HCT116 (cell line): ENCODE results near the gene NMNAT3. TPM values are rescaled to one million over a fixed set of nuclear protein-coding genes. Genes with fewer than 3 reads are reported as not detected.

Experiments used
- ATAC-seq: fragments of 200-7000 bp; cut with Tn5 transposase; 2 replicates; pipeline ENCODE4 v1.9.1; 2020; ENCODE audit warnings: mild to moderate bottlenecking, moderate library complexity
- BruUV-seq: library from RNA; stranded (reverse); fragments of 400-500 nt; replicated peaks from 2 replicates; lab custom pipeline; 2021; lab: Mats Ljungman, UMichigan
- CTCF ChIA-PET: fragments of 300-600 bp; sonication (Branson Sonifier 250); formaldehyde crosslinking; loops from one replicate; lab custom pipeline; 2021; ENCODE audit warnings: antibody characterized with exemption; lab: Charles Lee
- POLR2A ChIA-PET: fragments of 300-600, 350-600 bp; sonication (Branson Sonifier 250); formaldehyde crosslinking; loops from one replicate; lab custom pipeline; 2021; ENCODE audit warnings: antibody characterized with exemption; lab: Charles Lee
- RAD21 ChIA-PET, 2 experiments: fragments of 300-600 bp; sonication (Branson Sonifier 250); formaldehyde crosslinking; loops; one replicate each; lab custom pipeline; 2023; ENCODE audit warnings: low total read pairs in 2 of 2; ENCODE audit not compliant: uncharacterized antibody in 2 of 2, unreplicated experiment in 2 of 2, low non-redundant PET in 1 of 2; lab: Charles Lee
- DNase-seq: peaks from one replicate; pipeline ENCODE4 v3.0.0-alpha.2; 2010; ENCODE audit warnings: low read depth, low spot score
- H2AFZ ChIP-seq: fragments of 200-600 bp; shearing (Covaris generic), sonication (generic); 2 replicates; pipeline ENCODE4 v1.6.1; 2017; ENCODE audit warnings: low read depth, mixed run types, mixed read lengths, antibody characterized with exemption, low read length; ENCODE audit not compliant: poor library complexity, severe bottlenecking
- H3K27ac ChIP-seq: 2 replicates; pipeline ENCODE4 v1.5.1; 2012; ENCODE audit warnings: low read depth, low read length
- H3K27me3 ChIP-seq: fragments of 200-600 bp; sonication (generic); 2 replicates; pipeline ENCODE4 v1.6.1; 2016; ENCODE audit warnings: mixed run types, low read length, mixed read lengths; ENCODE audit not compliant: insufficient read depth
- H3K36me3 ChIP-seq, 2 experiments: fragments of 200-500 bp in 1 of 2; fragments of 200-600 bp in 1 of 2; sonication (Bioruptor generic) in 1 of 2; sonication (generic) in 1 of 2; 2 replicates each; pipeline versions ENCODE4 v1.5.1 to v1.6.1; 2014 to 2016; ENCODE audit warnings: low read length in 2 of 2, inconsistent platforms in 1 of 2, mixed read lengths in 1 of 2, mixed run types in 1 of 2; ENCODE audit not compliant: insufficient read depth in 2 of 2, control insufficient read depth in 1 of 2
- H3K4me1 ChIP-seq, 2 experiments: fragments of 200-600 bp in 1 of 2; sonication (generic) in 1 of 2; 2 replicates each; pipeline versions ENCODE4 v1.5.1 to v1.6.1; 2012 to 2017; ENCODE audit warnings: low read length in 2 of 2, inconsistent platforms in 1 of 2, mild to moderate bottlenecking in 1 of 2, mixed read lengths in 1 of 2, mixed run types in 1 of 2, moderate library complexity in 1 of 2; ENCODE audit not compliant: insufficient read depth in 2 of 2, control insufficient read depth in 1 of 2
- H3K4me2 ChIP-seq: fragments of 200-600 bp; sonication (generic); 2 replicates; pipeline ENCODE4 v1.6.1; 2017; ENCODE audit warnings: mixed run types, low read length, mixed read lengths
- H3K4me3 ChIP-seq, 2 experiments: fragments of 200-600 bp in 1 of 2; sonication (generic) in 1 of 2; replicated peaks in 1 of 2; 2 replicates each; pipeline ENCODE4 v1.5.1; 2011 to 2016; ENCODE audit warnings: low read length in 2 of 2, control low read depth in 1 of 2, low read depth in 1 of 2, mild to moderate bottlenecking in 1 of 2, mixed read lengths in 1 of 2, mixed run types in 1 of 2
- H3K79me2 ChIP-seq: fragments of 200-600 bp; sonication (generic); 2 replicates; pipeline ENCODE4 v1.6.1; 2017; ENCODE audit warnings: mild to moderate bottlenecking, mixed run types, low read length, moderate library complexity, mixed read lengths; ENCODE audit not compliant: insufficient read depth
- H3K9ac ChIP-seq: fragments of 200-600 bp; sonication (generic); 2 replicates; pipeline ENCODE4 v1.6.1; 2016; ENCODE audit warnings: low read length, mixed read lengths
- H3K9me2 ChIP-seq: fragments of 200-600 bp; sonication (generic), shearing (Covaris generic); 2 replicates; pipeline ENCODE4 v1.6.1; 2017; ENCODE audit warnings: mixed run types, mild to moderate bottlenecking, moderate library complexity; ENCODE audit not compliant: insufficient read depth
- H3K9me3 ChIP-seq, 2 experiments: fragments of 200-500 bp in 1 of 2; fragments of 200-600 bp in 1 of 2; sonication (Bioruptor generic) in 1 of 2; sonication (generic) in 1 of 2; 2 replicates each; pipeline ENCODE4 v1.6.1; 2014 to 2017; ENCODE audit warnings: low read length in 2 of 2, mixed read lengths in 2 of 2, inconsistent platforms in 1 of 2, low read depth in 1 of 2, mild to moderate bottlenecking in 1 of 2, mixed run types in 1 of 2, moderate library complexity in 1 of 2; ENCODE audit not compliant: control insufficient read depth in 1 of 2, insufficient read depth in 1 of 2
- H4K20me1 ChIP-seq: fragments of 200-600 bp; sonication (generic), shearing (Covaris generic); 2 replicates; pipeline ENCODE4 v1.6.1; 2017; ENCODE audit warnings: mixed run types, mild to moderate bottlenecking, moderate library complexity; ENCODE audit not compliant: insufficient read depth
- CBX3 ChIP-seq: IDR thresholded peaks from 2 replicates; pipeline ENCODE4 v1.6.1; 2012; ENCODE audit warnings: low read depth
- EZH2 ChIP-seq: fragments of 200-600 bp; sonication (generic); IDR thresholded peaks from 2 replicates; pipeline ENCODE4 v1.6.1; 2017; ENCODE audit warnings: antibody characterized with exemption, mixed run types
- FOSL1 ChIP-seq: IDR thresholded peaks from 2 replicates; pipeline ENCODE4 v1.6.1; 2012; ENCODE audit warnings: low read depth
- POLR2AphosphoS5 ChIP-seq: IDR thresholded peaks from 2 replicates; pipeline ENCODE4 v1.6.1; 2011; ENCODE audit warnings: mild to moderate bottlenecking, low read depth, low read length, moderate library complexity
- SIN3A ChIP-seq: IDR thresholded peaks from 2 replicates; pipeline ENCODE4 v1.6.1; 2012; ENCODE audit warnings: low read depth
- YY1 ChIP-seq: IDR thresholded peaks from 2 replicates; pipeline ENCODE4 v1.6.1; 2011; ENCODE audit warnings: low read length, low read depth, moderate library complexity, mild to moderate bottlenecking; ENCODE audit not compliant: insufficient replicate concordance; ENCODE audit errors: extremely low read depth
- ZNF274 ChIP-seq: fragments of 200-500 bp; sonication (Bioruptor generic); IDR thresholded peaks from 2 replicates; pipeline ENCODE4 v1.6.1; 2014; ENCODE audit warnings: mild to moderate bottlenecking, low read depth, low read length, inconsistent platforms
- intact Hi-C: fragments of 100-400 bp; cut with micrococcal nuclease; formaldehyde crosslinking; loops from 2 replicates; pipeline ENCODE4 v1.10.0; 2022
- total RNA-seq: library from RNA; stranded (reverse); gene quantifications from one replicate; pipeline ENCODE4 v1.2.1, GENCODE V29; 2021; ENCODE audit not compliant: unreplicated experiment
- TF ChIP-seq, protein P1 (sequence below): IDR thresholded peaks from 2 replicates; pipeline ENCODE4 v1.6.1; 2012
- TF ChIP-seq, protein P2 (sequence below): IDR thresholded peaks from 2 replicates; pipeline ENCODE4 v1.6.1; 2012
- TF ChIP-seq, protein P3 (sequence below): IDR thresholded peaks from 2 replicates; pipeline ENCODE4 v1.6.1; 2012; ENCODE audit warnings: low read depth

Gene NMNAT3
- total RNA-seq, 1 experiment from 2014 or later, result 5.7 TPM

DNA sequence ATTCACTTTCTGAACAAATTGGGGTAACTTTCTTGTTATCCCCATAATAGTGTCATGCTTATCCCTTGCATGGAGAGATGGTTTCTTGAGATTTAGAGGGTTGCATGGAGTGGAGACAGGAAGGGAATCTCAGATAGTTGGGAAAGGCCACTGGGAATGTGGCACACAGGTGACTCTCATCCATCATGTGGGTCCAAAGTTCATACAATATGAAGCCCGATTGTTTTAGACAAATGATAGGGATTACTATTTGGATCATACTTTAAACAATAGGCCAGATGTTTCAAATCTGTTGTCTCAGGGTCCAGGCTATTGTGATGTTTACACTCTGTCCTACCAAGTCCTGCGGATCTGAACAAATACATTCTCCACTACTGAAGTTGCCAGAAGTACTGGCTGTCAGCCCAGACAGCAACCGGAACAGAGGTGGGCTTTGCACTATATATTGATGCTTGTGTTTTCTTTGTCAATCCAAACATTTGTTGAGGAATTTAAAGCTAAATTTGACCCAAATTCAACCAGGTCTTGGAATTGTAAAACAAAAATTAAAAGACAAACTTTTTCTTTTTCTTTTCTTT is 39.2 kb upstream of the NMNAT3 start:
- DNase-seq (no peak), ATAC-seq (no peak)
- H3K27me3 ChIP-seq, result peaks cover 64% of the 10 kb centered on the region
- H4K20me1 ChIP-seq, result no peaks in the 10 kb centered on the region
- ChIA-PET POLR2A (no interaction called here), CTCF (no interaction called here), RAD21 (no interaction called here)
- no peak overlapping the region for H3K4me2 ChIP-seq
- H3K9ac ChIP-seq, result no peak overlapping the region
- no peak overlapping the region for H3K27ac ChIP-seq
- H3K36me3 ChIP-seq, result no peaks in the 10 kb centered on the region
- intact Hi-C loops, result loop anchor here (10.0 kb wide), 1 partner anchor 318 kb away; no protein-coding TSS in a partner anchor
- H3K9me2 ChIP-seq, result no peaks in the 10 kb centered on the region
- no peak for TF ChIP-seq POLR2AphosphoS5
- no peak for TF ChIP-seq ZNF274
- TF ChIP-seq YY1, result no peak
- TF ChIP-seq CBX3, result no peak
- no peak for TF ChIP-seq EZH2
- TF ChIP-seq, protein P1, sequence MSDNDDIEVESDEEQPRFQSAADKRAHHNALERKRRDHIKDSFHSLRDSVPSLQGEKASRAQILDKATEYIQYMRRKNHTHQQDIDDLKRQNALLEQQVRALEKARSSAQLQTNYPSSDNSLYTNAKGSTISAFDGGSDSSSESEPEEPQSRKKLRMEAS, result no peak
- TF ChIP-seq, protein P2, sequence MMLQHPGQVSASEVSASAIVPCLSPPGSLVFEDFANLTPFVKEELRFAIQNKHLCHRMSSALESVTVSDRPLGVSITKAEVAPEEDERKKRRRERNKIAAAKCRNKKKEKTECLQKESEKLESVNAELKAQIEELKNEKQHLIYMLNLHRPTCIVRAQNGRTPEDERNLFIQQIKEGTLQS, result no peak
- TF ChIP-seq, protein P3, sequence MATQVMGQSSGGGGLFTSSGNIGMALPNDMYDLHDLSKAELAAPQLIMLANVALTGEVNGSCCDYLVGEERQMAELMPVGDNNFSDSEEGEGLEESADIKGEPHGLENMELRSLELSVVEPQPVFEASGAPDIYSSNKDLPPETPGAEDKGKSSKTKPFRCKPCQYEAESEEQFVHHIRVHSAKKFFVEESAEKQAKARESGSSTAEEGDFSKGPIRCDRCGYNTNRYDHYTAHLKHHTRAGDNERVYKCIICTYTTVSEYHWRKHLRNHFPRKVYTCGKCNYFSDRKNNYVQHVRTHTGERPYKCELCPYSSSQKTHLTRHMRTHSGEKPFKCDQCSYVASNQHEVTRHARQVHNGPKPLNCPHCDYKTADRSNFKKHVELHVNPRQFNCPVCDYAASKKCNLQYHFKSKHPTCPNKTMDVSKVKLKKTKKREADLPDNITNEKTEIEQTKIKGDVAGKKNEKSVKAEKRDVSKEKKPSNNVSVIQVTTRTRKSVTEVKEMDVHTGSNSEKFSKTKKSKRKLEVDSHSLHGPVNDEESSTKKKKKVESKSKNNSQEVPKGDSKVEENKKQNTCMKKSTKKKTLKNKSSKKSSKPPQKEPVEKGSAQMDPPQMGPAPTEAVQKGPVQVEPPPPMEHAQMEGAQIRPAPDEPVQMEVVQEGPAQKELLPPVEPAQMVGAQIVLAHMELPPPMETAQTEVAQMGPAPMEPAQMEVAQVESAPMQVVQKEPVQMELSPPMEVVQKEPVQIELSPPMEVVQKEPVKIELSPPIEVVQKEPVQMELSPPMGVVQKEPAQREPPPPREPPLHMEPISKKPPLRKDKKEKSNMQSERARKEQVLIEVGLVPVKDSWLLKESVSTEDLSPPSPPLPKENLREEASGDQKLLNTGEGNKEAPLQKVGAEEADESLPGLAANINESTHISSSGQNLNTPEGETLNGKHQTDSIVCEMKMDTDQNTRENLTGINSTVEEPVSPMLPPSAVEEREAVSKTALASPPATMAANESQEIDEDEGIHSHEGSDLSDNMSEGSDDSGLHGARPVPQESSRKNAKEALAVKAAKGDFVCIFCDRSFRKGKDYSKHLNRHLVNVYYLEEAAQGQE, result no peak
- TF ChIP-seq SIN3A, result no peak
- TF ChIP-seq FOSL1, result no peak
- H3K4me3 ChIP-seq, result no peak overlapping the region
- no peak overlapping the region for H2AFZ ChIP-seq
- no peaks in the 10 kb centered on the region for H3K79me2 ChIP-seq
- H3K4me1 ChIP-seq, result no peaks in the 10 kb centered on the region
- no TSS peak for BruUV-seq
- no peaks in the 10 kb centered on the region for H3K9me3 ChIP-seq
